GM12891 (cell line): Measurements from ENCODE around the gene TTC13.

Experiments used
- POLR2A ChIP-seq: IDR thresholded peaks from 2 replicates; pipeline ENCODE4 v1.6.1; 2011; ENCODE audit warnings: low read depth, low read length, control low read depth
- POLR2AphosphoS5 ChIP-seq: IDR thresholded peaks from 2 replicates; pipeline ENCODE4 v1.6.1; 2011; ENCODE audit warnings: low read depth, low read length, control low read depth

DNA sequence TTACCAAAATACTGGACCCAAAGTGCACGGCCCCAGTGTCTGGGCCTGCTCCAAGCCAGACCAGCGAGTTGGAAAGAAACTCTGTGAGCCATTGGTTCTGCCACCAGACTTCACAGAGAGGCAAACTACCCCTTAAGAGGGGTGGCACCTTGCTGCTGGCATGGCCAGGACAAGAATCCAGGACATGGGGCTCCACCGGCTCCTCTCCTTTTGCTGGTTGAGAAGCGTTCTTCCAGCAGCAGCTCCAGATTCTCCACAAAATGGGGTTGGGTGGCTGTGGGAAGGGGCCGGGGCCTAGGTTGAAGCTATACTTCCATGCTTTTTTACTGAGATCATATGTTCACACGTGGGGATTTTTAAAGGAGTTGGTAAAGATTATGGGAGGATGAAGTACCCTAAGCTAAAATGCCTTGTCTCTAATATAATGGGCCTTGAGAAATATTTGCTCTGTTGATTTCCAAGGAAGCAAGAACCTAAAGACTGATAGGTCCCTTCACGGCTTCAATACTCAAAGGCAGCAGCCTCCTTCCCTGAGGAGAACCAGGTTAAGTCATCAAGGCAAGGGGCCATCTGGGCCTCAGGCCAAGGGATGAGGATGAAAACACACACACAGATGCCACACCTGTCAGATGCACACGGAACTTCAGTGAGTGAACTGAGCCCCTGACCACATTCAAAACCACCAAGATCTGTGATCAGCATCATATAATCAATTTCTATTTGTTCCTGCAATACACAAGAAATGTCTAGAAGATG is 113.4 kb downstream of the TTC13 start:
- TF ChIP-seq POLR2A: no peak
- TF ChIP-seq POLR2AphosphoS5: no peak
